Stimulated activated CD4-positive, alpha-beta T cell treated with anti-CD3 and anti-CD28 coated beads, TNF-alpha, amount 100 ng/mL, for 1 hour (primary cell): ENCODE results near the gene IFNA10.
"Not testable (repeated sequence)": the region's sequence is repeated elsewhere in the genome, so short reads cannot be mapped to it uniquely, and the experiment has no call there.

ENCODE experiments used
- DNase-seq, 3 donors: peaks; one replicate each; pipeline ENCODE4 v3.0.0-alpha.2; 2020; ENCODE audit warnings: low read depth in 3 of 3, low spot score in 1 of 3

The IFNA10 gene

GRCh38 chr9:21194867-21195776, 11.8 kb downstream of the IFNA10 start:
- DNase-seq = peak in 1 of 3 donors; percentile 15

DNA sequence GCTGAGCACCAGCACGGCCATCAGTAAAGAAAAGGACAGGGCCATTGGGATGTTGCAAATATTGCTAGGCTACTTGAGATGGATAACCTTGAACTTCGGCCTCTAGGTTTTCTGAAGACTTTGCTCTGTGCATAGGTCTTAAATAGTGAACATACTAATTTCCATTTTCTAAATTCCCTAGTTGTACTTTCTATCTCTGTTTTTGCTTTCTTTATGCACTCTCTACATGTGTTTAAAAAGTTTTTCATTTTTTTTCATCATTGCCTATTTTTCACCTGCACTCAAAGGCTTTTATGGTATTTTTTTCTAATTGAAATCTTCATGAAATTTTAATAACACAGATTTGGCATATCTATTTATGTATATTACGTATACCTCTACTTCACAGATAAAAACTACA, 19.5 kb downstream of the IFNA10 start, which contains the start of gene IFNA4:
Gene IFNA4, minus strand, starts transcription at position 101 of the 400 bp plus-strand sequence. Its CDS starts 56 bp downstream, at position 45.
- not testable (repeated sequence) for DNase-seq

DNA sequence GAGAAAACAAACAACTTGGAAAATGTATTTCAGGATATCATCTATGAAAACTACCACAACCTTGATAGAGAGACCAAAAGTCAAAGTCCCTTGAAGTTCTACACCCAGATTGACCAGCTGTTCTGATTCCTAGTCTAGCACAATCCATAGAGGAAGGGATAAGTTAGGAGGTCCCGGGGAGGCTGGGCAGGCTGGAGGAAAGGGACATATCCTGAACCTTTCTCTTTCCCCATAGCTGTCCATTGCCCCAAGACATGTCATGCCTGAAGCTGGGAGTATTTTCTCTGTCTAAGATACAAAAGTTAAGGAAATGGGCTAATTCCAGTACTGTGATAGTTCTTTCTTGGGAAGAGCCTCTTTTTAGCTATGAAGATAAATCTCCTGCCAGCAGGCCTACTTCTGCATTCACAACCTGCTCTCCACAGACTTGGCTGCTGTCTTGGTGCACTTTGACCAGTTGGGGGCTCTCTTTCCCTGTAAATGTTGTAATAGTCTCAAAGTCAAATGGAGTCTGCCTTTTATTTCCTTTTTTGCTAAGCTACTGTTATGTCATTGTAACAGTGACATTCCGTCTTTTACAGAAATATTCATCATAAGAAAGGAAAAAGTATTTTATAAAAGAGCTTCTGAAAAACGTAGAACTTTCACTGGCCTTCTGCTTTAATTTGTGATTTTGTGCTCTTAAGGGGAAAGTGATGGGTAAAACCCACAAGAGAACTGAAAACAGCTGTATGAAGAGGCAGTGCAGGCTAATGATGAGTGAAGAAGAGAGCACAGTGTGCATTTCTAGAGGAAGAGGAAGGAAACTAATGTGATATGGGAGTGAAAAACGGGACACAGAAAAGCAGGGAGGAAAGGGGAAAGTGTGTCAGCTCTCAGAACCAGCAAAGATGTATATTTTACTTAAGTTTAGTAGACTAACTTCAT, 23.9 kb downstream of the IFNA10 start:
- not testable (repeated sequence) for DNase-seq

DNA sequence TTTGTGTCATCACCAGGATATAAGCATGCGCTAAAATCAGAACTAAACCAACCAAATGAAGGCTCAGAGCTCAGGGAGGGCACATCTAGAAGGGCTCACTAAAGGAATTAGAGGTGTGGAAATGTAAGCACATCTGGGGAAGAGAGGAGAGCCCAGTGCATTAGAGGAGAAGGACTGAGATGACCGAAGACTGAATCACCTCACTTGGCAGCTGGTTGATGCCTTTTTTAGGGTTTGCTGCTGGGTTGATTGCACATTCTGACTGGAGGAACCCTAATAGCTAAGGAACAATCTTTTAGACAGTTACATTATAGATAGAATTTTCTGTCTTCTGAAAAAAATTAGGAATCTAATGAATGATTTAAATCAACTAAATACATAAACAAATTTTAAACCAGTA, 32.3 kb downstream of the IFNA10 start:
- DNase-seq = no peak

GRCh38 chr9:21172156-21172555, 34.8 kb downstream of the IFNA10 start:
- no peak for DNase-seq

DNA sequence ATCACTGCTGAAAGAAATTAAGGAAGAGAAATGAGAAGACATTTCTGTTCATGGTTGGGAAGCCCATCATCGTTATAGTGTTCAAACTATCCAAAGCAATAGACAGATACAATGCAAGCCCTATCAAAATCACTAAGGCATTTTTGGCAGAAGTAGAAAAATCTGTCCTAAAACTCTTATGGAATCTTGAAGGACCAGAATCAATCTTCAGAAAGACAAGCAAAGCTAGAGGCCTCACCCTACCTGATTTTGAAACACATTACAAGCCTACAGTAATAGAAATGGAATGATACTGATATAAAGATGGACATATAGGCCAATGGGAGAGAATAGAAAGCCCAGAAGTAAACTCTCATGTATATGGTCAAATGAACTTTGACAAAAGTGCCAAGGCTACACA, 35.6 kb downstream of the IFNA10 start:
- DNase-seq = no peak

- not testable (repeated sequence) for DNase-seq
These were observed 40.4 kb downstream of the IFNA10 start, which contains the start of gene IFNA21 for GRCh38 chr9:21166560-21166959. IFNA21 (minus strand) TSS chr9:21166660; CDS start chr9:21166612, 48 bp downstream.

- no peak for DNase-seq
These were observed 41.4 kb downstream of the IFNA10 start for GRCh38 chr9:21165516-21165915.

DNA sequence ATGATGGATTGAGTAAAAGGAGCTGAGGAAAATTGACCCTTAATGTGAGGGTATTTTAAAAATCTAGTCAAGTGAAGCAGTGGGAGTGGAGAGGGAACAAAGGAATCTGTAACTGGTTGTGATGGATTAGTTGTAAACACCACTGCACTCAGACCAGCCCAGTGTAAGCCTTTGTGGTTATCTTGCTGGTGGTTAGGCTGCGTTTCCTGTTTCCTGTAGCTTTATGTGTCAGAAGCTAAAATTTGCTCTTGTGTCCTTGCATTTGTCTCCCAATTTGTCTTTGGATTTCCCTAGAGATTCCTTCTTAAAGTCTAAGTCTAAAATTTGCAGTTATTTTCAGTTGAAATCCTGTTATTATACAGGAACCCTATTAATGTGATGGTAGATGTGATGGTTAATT, 46.8 kb downstream of the IFNA10 start:
- no peak for DNase-seq
